ENCODE measurements around the gene SH3TC2.

The SH3TC2 gene

DNA sequence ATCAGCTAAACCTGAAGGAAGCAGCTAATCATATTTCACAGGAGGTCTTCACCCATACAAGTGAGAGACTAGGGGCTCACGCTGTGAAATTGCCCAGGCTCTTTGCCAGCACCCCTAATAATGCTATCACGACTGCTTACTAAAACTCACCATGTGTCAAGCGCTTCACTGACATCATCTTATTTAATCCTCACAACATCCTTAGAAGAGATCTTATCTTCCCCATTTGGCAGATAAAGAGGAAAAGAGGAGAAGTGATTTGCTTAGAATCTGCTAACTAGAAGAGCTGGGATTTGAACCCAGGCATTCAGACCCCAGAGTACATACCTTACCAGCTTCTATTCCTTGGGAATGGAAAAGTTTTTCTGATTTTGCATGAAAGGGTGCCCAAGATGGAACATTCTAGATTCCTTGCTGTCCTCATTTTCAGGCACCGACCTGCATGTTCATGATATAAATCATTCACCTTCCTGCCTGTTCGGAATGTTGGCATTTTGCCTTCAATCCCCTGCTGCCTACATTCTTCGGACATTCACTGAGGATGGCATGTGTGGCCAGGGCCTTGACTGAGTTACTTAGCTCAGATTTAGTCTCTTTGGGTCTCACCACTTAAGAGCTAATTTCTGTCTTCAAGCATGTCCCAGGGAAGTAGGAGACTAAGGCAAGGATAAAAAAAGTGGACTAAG lies 88.1 kb downstream of the SH3TC2 start:
- no peak for DNase-seq (ENCODE audit: low read depth in 2 of 2, low spot score in 1 of 2)

- no peak for DNase-seq (ENCODE audit: low read depth in 2 of 2, low spot score in 1 of 2)
Measured at GRCh38 chr5:148973455-148973854, 89.4 kb downstream of the SH3TC2 start.

DNA sequence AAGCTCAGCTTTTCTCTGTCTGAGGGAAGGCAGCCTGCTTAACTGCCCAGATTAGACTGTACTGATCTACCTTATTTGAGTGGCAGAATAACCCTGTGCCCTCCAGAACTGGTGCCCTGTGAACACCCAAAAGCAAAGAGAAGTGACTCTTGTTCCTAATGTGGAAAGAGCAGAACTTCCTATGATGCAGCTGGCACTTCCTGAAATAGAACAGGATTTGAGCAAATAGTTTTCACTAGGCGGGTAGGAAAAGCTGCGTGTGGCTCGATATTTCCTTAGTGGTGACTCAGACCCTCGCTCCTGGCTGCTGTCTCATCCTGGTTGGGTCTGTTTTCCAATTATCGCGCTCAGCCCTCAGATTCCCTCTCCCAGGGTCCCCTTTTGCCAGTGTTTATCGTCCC lies 89.9 kb downstream of the SH3TC2 start:
- DNase-seq (ENCODE audit: low read depth in 2 of 2, low spot score in 1 of 2) = no peak

DNA sequence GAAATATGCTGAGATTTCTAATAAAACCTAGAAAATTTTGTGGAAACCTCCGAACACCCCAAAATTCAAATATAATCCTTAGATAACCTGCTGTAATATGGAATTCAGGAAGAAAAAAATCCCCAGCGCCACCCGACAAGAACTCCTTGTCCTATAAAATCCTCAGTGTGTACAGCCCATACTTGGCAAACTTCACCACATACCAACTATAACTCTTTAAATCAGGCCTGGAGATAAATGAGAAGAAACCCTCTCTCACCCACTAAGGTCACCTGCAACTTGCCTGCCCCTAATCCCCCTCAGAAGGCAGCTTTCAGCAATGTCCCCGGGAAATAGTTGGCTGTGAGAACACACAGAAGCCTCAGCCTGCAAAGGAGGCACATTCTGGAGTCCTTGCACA lies 90.5 kb downstream of the SH3TC2 start:
- no peak for DNase-seq (ENCODE audit: low read depth in 2 of 2, low spot score in 1 of 2)

- DNase-seq (ENCODE audit: low read depth in 2 of 2, low spot score in 1 of 2) = no peak
Measured at GRCh38 chr5:148970876-148971275, 92.0 kb downstream of the SH3TC2 start.

- no peak for DNase-seq (ENCODE audit: low read depth in 2 of 2, low spot score in 1 of 2)
Measured at GRCh38 chr5:148970228-148970627, 92.6 kb downstream of the SH3TC2 start.

DNA sequence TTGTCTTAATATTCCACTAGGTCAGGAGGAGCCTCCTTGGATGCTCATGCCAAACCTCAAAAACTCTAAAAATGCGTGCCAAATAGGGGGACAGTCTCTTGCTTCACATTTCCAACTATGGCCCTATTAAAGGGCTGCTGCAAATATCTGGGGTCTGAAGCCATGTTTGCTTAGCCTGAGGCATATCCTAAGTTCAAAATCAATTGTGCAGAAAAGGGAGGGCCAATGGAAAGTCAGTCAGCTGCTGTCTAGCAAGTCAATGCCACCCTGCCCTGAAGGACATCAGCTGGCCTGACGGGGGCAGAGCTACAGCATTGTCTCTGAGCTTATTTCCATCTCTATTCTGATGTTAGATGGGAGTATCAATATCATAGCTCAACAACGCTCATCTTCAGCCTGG lies 93.6 kb downstream of the SH3TC2 start:
- no peak for DNase-seq (ENCODE audit: low read depth in 2 of 2, low spot score in 1 of 2)

DNA sequence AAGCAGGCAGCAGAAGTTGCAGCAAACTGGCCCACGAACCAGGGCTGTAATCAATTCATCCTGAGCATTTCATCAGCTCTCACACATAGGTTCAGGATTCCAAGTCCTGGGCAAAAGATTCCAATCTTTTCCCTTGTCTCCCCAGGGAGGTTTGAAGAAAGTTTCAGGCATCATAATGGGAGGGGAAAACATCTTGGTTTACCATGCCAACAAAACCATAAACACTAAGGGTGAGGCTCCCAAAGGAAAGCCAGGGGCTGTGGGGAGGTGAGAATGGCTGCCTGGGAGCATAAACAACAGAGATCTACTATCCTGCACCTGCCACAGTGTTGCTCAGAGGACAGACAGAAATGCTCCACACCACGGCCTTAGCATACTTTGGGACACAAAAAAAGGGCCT lies 94.6 kb downstream of the SH3TC2 start:
- DNase-seq (ENCODE audit: low read depth in 2 of 2, low spot score in 1 of 2) = no peak

DNA sequence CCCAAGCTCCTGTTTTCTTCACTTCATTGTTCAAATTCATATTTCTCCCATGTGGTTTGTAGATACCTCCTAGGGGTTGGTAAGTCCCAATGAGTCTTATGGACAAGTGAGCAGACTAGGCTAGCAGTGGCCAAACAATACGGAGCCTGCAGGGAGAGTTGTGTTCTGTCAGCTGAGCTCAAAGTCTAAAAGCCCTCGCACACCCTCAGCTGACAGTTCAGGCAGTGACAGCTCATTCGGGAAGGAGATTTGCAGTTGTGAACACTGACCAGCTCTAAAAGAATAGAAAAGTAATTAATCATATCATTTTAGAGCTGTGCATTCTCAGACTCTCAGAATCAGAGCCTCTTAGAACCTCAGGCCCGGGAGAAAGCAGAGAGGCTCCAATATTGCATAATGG lies 95.1 kb downstream of the SH3TC2 start:
- DNase-seq (ENCODE audit: low read depth in 2 of 2, low spot score in 1 of 2) = no peak

GRCh38 chr5:148966938-148967337 lies 95.9 kb downstream of the SH3TC2 start:
- no peak for DNase-seq (ENCODE audit: low read depth in 2 of 2, low spot score in 1 of 2)

DNA sequence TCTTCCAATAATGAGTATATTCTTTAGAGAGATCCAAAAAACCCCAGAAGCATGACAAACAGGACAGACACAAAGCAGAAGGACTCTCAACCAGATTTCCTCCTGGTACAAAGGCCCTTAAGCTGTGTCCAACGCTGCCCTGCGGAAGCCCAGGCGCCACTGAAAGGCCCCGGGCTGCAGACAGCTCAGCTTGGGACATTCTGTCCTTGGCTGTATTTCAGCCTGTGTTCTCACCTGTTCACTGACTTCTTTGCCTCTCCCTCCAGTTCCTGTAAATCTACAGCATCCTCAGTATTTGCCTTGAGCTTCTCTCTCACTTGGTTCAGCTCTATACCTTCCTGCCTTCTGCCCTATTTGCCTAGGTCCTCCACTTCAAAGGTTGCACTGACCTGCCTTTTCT lies 96.5 kb downstream of the SH3TC2 start:
- no peak for DNase-seq (ENCODE audit: low read depth in 2 of 2, low spot score in 1 of 2)

- no peak for DNase-seq (ENCODE audit: low read depth in 2 of 2, low spot score in 1 of 2)
Measured at GRCh38 chr5:148965511-148966265, 97.2 kb downstream of the SH3TC2 start.

- no peak for DNase-seq (ENCODE audit: low read depth in 2 of 2, low spot score in 1 of 2)
Measured at GRCh38 chr5:148963664-148964063, 99.2 kb downstream of the SH3TC2 start.

GRCh38 chr5:148962761-148963324 lies 100.0 kb downstream of the SH3TC2 start:
- no peak for DNase-seq (ENCODE audit: low read depth in 2 of 2, low spot score in 1 of 2)

DNA sequence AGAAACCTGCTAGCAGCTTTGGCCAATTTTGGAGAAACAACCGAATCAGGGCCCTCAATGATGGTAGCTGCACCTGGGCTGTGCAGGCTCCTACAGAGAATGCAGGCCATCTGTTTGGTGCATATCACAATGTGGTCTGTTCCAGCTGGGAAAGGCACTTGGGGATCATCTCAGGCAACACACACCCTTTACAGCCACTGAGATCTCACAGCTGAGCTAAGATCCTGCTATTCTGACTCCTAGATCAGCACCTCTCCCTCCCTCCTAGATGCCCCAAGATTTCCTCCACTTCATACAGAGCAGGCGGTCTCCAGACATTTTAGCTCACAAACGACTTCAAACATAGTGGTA lies 100.7 kb downstream of the SH3TC2 start:
- DNase-seq (ENCODE audit: low read depth in 2 of 2, low spot score in 1 of 2) = no peak

GRCh38 chr5:148961261-148962199 lies 101.3 kb downstream of the SH3TC2 start:
- DNase-seq (ENCODE audit: low read depth in 2 of 2, low spot score in 1 of 2) = no peak

- no peak for DNase-seq (ENCODE audit: low read depth in 2 of 2, low spot score in 1 of 2)
Measured at GRCh38 chr5:148960070-148960769, 102.6 kb downstream of the SH3TC2 start.

DNA sequence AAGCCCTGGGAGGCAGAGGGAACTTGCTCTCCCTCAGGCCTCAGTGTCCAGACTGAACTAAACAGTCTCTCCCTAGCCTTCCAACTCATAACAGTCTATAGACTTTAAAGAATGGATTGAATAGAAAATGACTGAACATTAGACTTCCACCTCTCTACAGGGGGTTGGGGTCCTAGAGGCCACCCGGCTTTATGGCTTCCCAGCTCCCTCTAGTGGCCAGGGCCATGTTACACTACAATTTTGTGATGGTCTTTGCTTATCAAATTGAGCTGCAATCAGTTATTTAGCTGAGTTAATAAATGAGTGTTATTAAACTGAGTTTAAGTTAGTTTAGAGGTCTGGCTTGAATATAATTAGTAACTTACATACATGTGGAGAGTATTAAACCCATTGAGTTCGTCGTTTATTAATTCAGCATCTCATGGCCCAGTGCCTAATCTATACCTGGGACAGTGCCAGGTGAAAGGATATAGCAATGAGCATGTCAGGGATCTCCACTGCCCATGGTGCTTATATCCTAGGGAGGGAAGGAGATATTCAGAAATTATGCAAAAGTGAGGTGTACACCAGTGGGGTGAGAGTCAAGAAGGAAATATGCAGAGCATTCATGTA lies 105.2 kb downstream of the SH3TC2 start:
- peak; percentile 12 to 15 for DNase-seq (ENCODE audit: low read depth in 2 of 2, low spot score in 1 of 2)

GRCh38 chr5:148956477-148957385 lies 106.1 kb downstream of the SH3TC2 start:
- no peak for DNase-seq (ENCODE audit: low read depth in 2 of 2, low spot score in 1 of 2)
